ENCODE results near the gene ATL3. TPM values are rescaled to one million over a fixed set of nuclear protein-coding genes. Genes with fewer than 3 reads are reported as not detected.

Gene ATL3
- total and polyA plus RNA-seq, 2 of the 4 experiments (the other 2 are of a cell fraction), result 19.9 to 131 TPM

DNA sequence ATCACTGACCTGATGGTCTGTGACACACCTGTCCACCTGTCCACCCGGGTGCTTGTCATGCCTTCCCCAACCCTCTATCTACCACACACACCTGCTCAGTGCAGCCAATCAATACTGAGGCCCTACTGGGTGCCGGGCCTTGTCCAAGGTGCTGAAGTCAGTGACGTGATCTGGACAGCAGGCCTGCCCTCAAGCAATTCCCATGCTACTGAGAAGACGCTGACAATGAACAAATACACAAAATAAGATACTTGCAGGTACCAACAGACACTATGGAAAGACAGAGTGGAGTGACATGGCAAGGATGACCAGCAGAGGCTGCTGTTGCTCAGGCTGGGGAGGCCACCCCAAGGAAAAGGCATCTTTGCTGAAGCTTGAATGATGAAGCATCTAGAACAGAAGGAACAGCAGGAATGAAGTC, 78.2 kb downstream of the ATL3 start:
- Histone ChIP-seq H3K56ac (ENCODE audit: extremely low read depth, insufficient read depth, low read length) (no peak overlapping the region), H3K9me1 (ENCODE audit: insufficient read depth, low read length) (no peaks in the 10 kb centered on the region), H3K4ac (ENCODE audit: low read depth, low read length) (no peak overlapping the region), H2AFZ (replicated peaks; ENCODE audit: low read length, poor library complexity) (peak overlapping the region; percentile 1), H4K20me1 (ENCODE audit: insufficient read depth, low read length) (no peaks in the 10 kb centered on the region), H3K27ac (ENCODE audit: insufficient read depth, low read length) (no peak overlapping the region), H3K9ac (ENCODE audit: low read depth, low read length) (no peak overlapping the region), H3K23ac (ENCODE audit: low read depth, low read length) (no peak overlapping the region), H2BK120ac (ENCODE audit: low read depth, low read length) (no peak overlapping the region), H3K27me3 (ENCODE audit: control insufficient read depth, insufficient read depth, low read length) (no peaks in the 10 kb centered on the region), H2AK5ac (ENCODE audit: low read depth, low read length) (no peak overlapping the region), H3K79me1 (ENCODE audit: low read depth in 1 of 2, low read length in 2 of 2) (no peaks in the 10 kb centered on the region), H4K5ac (ENCODE audit: low read depth, low read length) (no peak overlapping the region), H3K36me3 (ENCODE audit: control insufficient read depth, insufficient read depth, low read length) (no peaks in the 10 kb centered on the region), H4K91ac (ENCODE audit: insufficient read depth, low read depth, low read length) (no peak overlapping the region), H3K4me1 (ENCODE audit: control insufficient read depth, insufficient read depth, low read length) (peaks cover 2% of the 10 kb centered on the region), H2BK20ac (ENCODE audit: low read depth, low read length) (no peak overlapping the region), H2AK9ac (replicated peaks; ENCODE audit: low read depth, low read length, poor library complexity) (peak overlapping the region; percentile 15), H2BK15ac (ENCODE audit: low read depth, low read length) (no peak overlapping the region), H3K9me3 (ENCODE audit: control insufficient read depth, insufficient read depth, low read length) (no peaks in the 10 kb centered on the region), H3K4me3 (ENCODE audit: insufficient read depth, low read depth, low read length) (no peak overlapping the region), H2BK5ac (ENCODE audit: low read depth, low read length, poor library complexity, severe bottlenecking) (no peak overlapping the region), H3K18ac (ENCODE audit: low read depth, low read length) (no peak overlapping the region), H3K4me2 (ENCODE audit: low read depth, low read length) (no peak overlapping the region), H3K14ac (replicated peaks; ENCODE audit: low read depth, low read length) (no peak overlapping the region), H4K8ac (ENCODE audit: low read depth in 2 of 2, low read length in 2 of 2) (no peak overlapping the region)
- TF ChIP-seq SMC3 (IDR thresholded peaks at IDR 0.05; ENCODE audit: low read depth, low read length), result peak; percentile 69
- no peak for TF ChIP-seq CHD1 (IDR thresholded peaks at IDR 0.05; ENCODE audit: low read depth, low read length)
- TF ChIP-seq, protein P1, sequence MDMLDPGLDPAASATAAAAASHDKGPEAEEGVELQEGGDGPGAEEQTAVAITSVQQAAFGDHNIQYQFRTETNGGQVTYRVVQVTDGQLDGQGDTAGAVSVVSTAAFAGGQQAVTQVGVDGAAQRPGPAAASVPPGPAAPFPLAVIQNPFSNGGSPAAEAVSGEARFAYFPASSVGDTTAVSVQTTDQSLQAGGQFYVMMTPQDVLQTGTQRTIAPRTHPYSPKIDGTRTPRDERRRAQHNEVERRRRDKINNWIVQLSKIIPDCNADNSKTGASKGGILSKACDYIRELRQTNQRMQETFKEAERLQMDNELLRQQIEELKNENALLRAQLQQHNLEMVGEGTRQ (IDR thresholded peaks at IDR 0.05; ENCODE audit: low read depth, low read length), result no peak
- no peak for TF ChIP-seq CEBPB (IDR thresholded peaks at IDR 0.05; ENCODE audit: low read depth, low read length)
- TF ChIP-seq FOS (IDR thresholded peaks at IDR 0.05; ENCODE audit: low read depth, low read length), result no peak
- TF ChIP-seq, protein P2, sequence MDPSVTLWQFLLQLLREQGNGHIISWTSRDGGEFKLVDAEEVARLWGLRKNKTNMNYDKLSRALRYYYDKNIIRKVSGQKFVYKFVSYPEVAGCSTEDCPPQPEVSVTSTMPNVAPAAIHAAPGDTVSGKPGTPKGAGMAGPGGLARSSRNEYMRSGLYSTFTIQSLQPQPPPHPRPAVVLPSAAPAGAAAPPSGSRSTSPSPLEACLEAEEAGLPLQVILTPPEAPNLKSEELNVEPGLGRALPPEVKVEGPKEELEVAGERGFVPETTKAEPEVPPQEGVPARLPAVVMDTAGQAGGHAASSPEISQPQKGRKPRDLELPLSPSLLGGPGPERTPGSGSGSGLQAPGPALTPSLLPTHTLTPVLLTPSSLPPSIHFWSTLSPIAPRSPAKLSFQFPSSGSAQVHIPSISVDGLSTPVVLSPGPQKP (IDR thresholded peaks at IDR 0.05; ENCODE audit: borderline replicate concordance, low read depth, low read length), result no peak
- TF ChIP-seq, protein P3, sequence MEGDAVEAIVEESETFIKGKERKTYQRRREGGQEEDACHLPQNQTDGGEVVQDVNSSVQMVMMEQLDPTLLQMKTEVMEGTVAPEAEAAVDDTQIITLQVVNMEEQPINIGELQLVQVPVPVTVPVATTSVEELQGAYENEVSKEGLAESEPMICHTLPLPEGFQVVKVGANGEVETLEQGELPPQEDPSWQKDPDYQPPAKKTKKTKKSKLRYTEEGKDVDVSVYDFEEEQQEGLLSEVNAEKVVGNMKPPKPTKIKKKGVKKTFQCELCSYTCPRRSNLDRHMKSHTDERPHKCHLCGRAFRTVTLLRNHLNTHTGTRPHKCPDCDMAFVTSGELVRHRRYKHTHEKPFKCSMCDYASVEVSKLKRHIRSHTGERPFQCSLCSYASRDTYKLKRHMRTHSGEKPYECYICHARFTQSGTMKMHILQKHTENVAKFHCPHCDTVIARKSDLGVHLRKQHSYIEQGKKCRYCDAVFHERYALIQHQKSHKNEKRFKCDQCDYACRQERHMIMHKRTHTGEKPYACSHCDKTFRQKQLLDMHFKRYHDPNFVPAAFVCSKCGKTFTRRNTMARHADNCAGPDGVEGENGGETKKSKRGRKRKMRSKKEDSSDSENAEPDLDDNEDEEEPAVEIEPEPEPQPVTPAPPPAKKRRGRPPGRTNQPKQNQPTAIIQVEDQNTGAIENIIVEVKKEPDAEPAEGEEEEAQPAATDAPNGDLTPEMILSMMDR (conservative IDR thresholded peaks at IDR 0.05; ENCODE audit: low read depth, low read length), result peak; percentile 67
- no peak for TF ChIP-seq RFX5 (IDR thresholded peaks at IDR 0.05; ENCODE audit: low read depth, low read length)
- no peak for TF ChIP-seq MAZ (IDR thresholded peaks at IDR 0.05; ENCODE audit: borderline replicate concordance, low read depth, low read length)
- TF ChIP-seq RAD21 (IDR thresholded peaks at IDR 0.05; ENCODE audit: low read length), result peak; percentile 79
- TF ChIP-seq MXI1 (IDR thresholded peaks at IDR 0.05; ENCODE audit: borderline replicate concordance, low read depth, low read length), result no peak
- no peak for TF ChIP-seq NFE2L2 (IDR thresholded peaks at IDR 0.05; ENCODE audit: low read depth, low read length)
- no peak for TF ChIP-seq MAFK (IDR thresholded peaks at IDR 0.05; ENCODE audit: low read depth, low read length)
- TF ChIP-seq BHLHE40 (IDR thresholded peaks at IDR 0.05; ENCODE audit: low read depth, low read length), result no peak
- no CpG with 5 or more reads among the region's 4 CpGs for WGBS, 2 experiments (ENCODE audit: extremely low coverage in 2 of 2, insufficient read length in 1 of 2)
- peak; percentile 77 for ATAC-seq (ENCODE audit: low read depth)
- BruUV-seq (replicated peaks), result no TSS peak
- in situ Hi-C loops (cut with MboI; ENCODE audit: low sequenced_read_pairs), result no loop called here
- dilution Hi-C loops (cut with HindIII; ENCODE audit: low sequenced_read_pairs, unreplicated experiment), result no loop called here
- ChIA-PET POLR2A (ENCODE audit: unreplicated experiment) (no interaction called here), CTCF (interaction anchor here (1.0 kb wide), 1 partner anchor 19 kb away, joined by 3 read pairs; no protein-coding TSS in a partner anchor)
- DNase-seq, result peak; percentile 44
- intact Hi-C loops (cut with micrococcal nuclease), result no loop called here
